KMS-11 (cell line): Measurements from ENCODE around the gene ANAPC16.
"Not testable (repeated sequence)": the region's sequence is repeated elsewhere in the genome, so short reads cannot be mapped to it uniquely, and the experiment has no call there.

ENCODE experiments used
- H2AFZ ChIP-seq: fragments of 200-600 bp; sonication (generic); 2 replicates; pipeline ENCODE4 v1.6.1; 2016; ENCODE audit warnings: antibody characterized with exemption, mixed run types, low read depth
- H3K27ac ChIP-seq: fragments of 200-600 bp; sonication (generic); 2 replicates; pipeline ENCODE4 v1.6.1; 2016; ENCODE audit warnings: mild to moderate bottlenecking, mixed run types
- H3K27me3 ChIP-seq: fragments of 200-600 bp; sonication (generic); 2 replicates; pipeline ENCODE4 v1.6.1; 2017; ENCODE audit warnings: mild to moderate bottlenecking, low read depth, mixed run types, moderate library complexity; ENCODE audit not compliant: insufficient read depth
- H3K36me3 ChIP-seq: fragments of 200-600 bp; sonication (generic); 2 replicates; pipeline ENCODE4 v1.6.1; 2017; ENCODE audit warnings: mild to moderate bottlenecking, mixed run types; ENCODE audit not compliant: insufficient read depth
- H3K4me1 ChIP-seq: fragments of 200-600 bp; sonication (generic); 2 replicates; pipeline ENCODE4 v1.6.1; 2016; ENCODE audit warnings: mild to moderate bottlenecking, low read depth, mixed run types; ENCODE audit not compliant: poor library complexity, severe bottlenecking
- H3K4me2 ChIP-seq: fragments of 200-600 bp; sonication (generic); 2 replicates; pipeline ENCODE4 v1.7.0; 2016; ENCODE audit warnings: mild to moderate bottlenecking, mixed run types
- H3K4me3 ChIP-seq: fragments of 200-600 bp; sonication (generic); IDR thresholded peaks from 2 replicates; pipeline ENCODE4 v1.6.1; 2017; ENCODE audit warnings: low read depth, low read length, mixed read lengths; ENCODE audit not compliant: insufficient read depth
- H3K79me2 ChIP-seq: fragments of 200-600 bp; sonication (generic); 2 replicates; pipeline ENCODE4 v1.6.1; 2016; ENCODE audit warnings: low read depth, mixed run types; ENCODE audit not compliant: insufficient read depth
- H3K9ac ChIP-seq: fragments of 200-600 bp; sonication (generic); 2 replicates; pipeline ENCODE4 v1.6.1; 2016; ENCODE audit warnings: mild to moderate bottlenecking, mixed run types
- H4K20me1 ChIP-seq: fragments of 200-600 bp; sonication (generic); 2 replicates; pipeline ENCODE4 v1.6.1; 2016; ENCODE audit warnings: mild to moderate bottlenecking, mixed run types; ENCODE audit not compliant: insufficient read depth
- TF ChIP-seq, protein P1 (sequence below): fragments of 200-600 bp; sonication (generic); conservative IDR thresholded peaks from 2 replicates; pipeline ENCODE4 v1.6.1; 2017; ENCODE audit warnings: low read depth, mild to moderate bottlenecking, antibody characterized with exemption, low read length, moderate library complexity, mixed read lengths

Gene ANAPC16

DNA sequence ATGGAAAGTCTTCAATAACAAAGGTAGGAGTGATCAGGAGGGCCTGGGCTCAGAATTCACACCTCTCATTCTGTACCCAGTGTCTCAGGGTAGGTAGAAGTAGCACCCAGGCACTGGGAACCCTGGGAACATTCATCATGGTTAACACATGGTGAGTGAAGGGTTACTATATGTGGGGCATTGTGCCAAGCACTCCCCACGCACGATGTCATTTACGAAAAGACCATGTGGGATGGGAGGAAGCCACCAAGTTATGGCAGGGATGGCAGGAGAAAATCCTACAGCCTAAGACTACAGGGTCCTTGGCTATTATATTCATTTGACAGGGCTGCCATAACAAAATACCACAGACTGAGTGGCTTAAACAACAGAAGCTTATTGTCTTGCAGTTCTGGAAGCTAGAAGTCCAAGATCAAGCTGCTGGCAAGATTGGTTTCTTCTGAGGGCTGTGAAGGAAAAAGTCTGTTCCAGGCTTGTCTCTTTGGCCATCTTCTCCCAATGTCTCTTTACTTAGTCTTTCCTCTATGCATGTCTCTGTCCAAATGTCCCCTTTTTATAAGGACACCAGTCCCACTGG lies 30.2 kb downstream of the ANAPC16 start:
- H3K36me3 ChIP-seq = no peaks in the 10 kb centered on the region
- TF ChIP-seq, protein P1, sequence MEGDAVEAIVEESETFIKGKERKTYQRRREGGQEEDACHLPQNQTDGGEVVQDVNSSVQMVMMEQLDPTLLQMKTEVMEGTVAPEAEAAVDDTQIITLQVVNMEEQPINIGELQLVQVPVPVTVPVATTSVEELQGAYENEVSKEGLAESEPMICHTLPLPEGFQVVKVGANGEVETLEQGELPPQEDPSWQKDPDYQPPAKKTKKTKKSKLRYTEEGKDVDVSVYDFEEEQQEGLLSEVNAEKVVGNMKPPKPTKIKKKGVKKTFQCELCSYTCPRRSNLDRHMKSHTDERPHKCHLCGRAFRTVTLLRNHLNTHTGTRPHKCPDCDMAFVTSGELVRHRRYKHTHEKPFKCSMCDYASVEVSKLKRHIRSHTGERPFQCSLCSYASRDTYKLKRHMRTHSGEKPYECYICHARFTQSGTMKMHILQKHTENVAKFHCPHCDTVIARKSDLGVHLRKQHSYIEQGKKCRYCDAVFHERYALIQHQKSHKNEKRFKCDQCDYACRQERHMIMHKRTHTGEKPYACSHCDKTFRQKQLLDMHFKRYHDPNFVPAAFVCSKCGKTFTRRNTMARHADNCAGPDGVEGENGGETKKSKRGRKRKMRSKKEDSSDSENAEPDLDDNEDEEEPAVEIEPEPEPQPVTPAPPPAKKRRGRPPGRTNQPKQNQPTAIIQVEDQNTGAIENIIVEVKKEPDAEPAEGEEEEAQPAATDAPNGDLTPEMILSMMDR = no peak
- peak overlapping the region; percentile 5; the same call in 1 of the 2 replicates for H3K4me2 ChIP-seq
- H3K4me1 ChIP-seq = peaks cover 70% of the 10 kb centered on the region
- no peak overlapping the region for H2AFZ ChIP-seq
- no peak overlapping the region for H3K9ac ChIP-seq
- no peaks in the 10 kb centered on the region for H3K27me3 ChIP-seq
- no peaks in the 10 kb centered on the region for H4K20me1 ChIP-seq
- no peak overlapping the region for H3K27ac ChIP-seq
- no peak overlapping the region for H3K4me3 ChIP-seq
- no peaks in the 10 kb centered on the region for H3K79me2 ChIP-seq

DNA sequence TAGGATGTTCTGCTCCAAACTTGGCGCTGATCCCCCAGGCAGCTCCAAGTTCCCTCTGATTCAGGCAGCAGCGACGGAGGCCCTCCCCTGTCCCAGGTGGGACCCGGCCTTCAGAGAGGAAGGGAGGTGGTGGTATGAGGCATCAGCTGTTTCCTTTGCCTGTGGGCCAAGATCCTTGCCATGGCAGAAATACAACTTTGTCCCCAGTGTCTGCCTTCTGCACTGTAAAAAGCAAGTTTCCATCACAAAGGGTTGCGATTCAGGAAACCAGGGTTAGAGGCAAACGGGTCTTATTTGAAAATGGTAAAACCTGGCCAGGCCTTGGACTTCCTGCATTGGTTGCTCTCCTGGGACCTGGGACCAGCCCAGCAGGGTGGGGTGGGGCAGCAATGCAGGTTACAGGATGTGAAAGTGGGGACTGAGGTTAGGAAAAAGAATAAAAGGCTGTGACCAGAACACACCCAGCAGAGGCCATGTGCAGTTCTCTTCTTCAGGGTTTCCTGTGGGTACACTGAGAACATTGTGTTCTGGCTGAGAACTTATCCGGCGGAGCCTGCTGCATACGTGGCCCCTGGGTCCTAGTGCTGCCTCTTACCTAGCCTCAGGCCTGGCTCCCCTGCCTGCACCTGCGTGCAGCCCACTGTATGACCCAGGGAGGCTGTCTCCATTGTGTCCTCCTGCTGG lies 32.8 kb downstream of the ANAPC16 start:
- Histone ChIP-seq H3K27ac (peak overlapping the region; percentile 79), H3K4me3 (no peak overlapping the region), H2AFZ (peak overlapping the region; percentile 51; the same call in 1 of the 2 replicates)

DNA sequence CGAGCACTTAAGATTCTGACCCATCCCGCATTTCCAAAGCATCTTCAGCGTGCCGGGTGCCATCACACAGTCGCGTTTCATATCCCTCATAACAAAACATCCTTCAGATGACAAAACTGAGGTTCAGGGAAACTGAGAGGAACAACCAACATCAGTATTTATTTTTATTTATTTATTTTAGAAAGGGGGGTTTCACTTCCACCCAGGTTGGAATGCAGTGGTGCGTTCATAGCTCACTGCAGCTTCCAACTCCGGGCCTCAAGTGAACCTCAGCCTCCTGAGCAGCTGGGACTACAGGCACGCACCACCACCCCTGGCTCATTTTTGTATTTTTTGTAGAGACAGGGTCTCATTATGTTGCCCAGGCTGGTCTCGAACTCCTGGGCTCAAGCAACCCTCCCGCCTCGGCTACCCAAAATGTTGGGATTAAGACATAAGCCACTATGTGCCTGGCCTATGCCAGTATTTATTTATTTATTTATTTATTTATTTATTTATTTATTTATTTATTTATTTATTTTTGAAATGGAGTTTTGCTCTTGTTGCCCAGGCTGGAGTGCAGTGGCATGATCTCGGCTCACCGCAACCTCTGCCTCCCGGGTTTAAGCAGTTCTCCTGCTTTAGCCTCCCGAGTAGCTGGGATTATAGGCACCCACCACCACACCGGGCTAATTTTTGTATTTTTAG lies 33.5 kb downstream of the ANAPC16 start:
- Histone ChIP-seq H2AFZ (peak overlapping the region; percentile 51; the same call in 1 of the 2 replicates), H3K4me1 (peaks cover 85% of the 10 kb centered on the region), H3K9ac (peak overlapping the region; percentile 43; the same call in 1 of the 2 replicates), H3K4me2 (peak overlapping the region; percentile 91), H3K27ac (peak overlapping the region; percentile 79)
- not testable (repeated sequence) for H3K36me3 ChIP-seq, H3K4me3 ChIP-seq, H3K79me2 ChIP-seq, H3K27me3 ChIP-seq, H4K20me1 ChIP-seq

More for the DNA sequence above, 32.8 kb downstream of the ANAPC16 start:
- Histone ChIP-seq H3K4me2 (peak overlapping the region; percentile 91), H4K20me1 (no peaks in the 10 kb centered on the region), H3K4me1 (peaks cover 80% of the 10 kb centered on the region), H3K36me3 (no peaks in the 10 kb centered on the region), H3K27me3 (no peaks in the 10 kb centered on the region), H3K9ac (peak overlapping the region; percentile 43; the same call in 1 of the 2 replicates), H3K79me2 (no peaks in the 10 kb centered on the region)
- TF ChIP-seq, protein P1 = no peak

DNA sequence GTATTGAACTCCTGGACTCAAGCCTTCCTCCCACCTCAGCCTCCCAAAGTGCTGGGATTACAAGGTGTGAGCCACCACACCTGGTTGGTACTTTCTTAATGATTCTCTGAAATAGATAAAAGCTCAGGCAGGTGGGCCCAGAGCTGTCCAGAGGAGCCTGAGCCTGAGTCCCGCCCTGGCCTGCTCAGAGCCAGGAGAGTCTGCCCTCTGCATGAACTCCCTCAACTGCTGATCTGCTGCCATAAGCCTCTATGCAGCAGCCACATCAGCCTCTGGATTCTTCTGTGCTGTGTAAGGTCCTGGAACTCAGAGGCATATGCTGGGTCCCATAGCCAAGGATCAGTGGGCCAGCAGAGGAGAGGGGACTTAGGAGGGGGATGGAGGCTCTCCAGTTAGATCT lies 34.9 kb downstream of the ANAPC16 start:
- Histone ChIP-seq H3K27me3 (no peaks in the 10 kb centered on the region), H3K4me2 (peak overlapping the region; percentile 0; the same call in 1 of the 2 replicates), H3K36me3 (no peaks in the 10 kb centered on the region), H3K4me1 (peaks cover 85% of the 10 kb centered on the region), H4K20me1 (no peaks in the 10 kb centered on the region), H3K4me3 (no peak overlapping the region), H2AFZ (no peak overlapping the region), H3K9ac (no peak overlapping the region), H3K79me2 (no peaks in the 10 kb centered on the region), H3K27ac (no peak overlapping the region)
- TF ChIP-seq, protein P1 = no peak
